ENCODE results near the gene EML3.
"Not testable (repeated sequence)": the region's sequence is repeated elsewhere in the genome, so short reads cannot be mapped to it uniquely, and the experiment has no call there.

Gene EML3

DNA sequence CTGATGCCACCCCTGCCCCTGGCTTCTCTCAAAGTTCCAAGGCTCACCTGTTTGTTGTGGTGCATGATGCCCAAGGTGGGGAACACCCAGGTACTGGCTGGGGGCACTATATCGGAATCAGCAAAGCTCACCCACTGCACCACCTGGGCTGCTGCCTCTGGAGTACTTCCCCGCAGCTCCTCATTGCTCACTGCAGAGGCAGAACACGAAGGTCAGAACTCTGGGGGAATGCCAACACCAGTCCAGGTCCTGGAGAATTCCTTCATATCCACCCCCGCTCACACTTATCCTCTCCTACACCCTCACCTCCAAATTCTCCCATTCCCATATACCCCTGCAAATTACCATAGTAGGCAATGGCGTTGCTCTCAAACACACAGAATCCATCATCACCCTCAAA lies 41.1 kb downstream of the EML3 start:
- not testable (repeated sequence) for DNase-seq (ENCODE audit: low read depth in 2 of 2)

GRCh38 chr11:62570903-62571302 lies 41.7 kb downstream of the EML3 start:
- not testable (repeated sequence) for DNase-seq (ENCODE audit: low read depth in 2 of 2)

DNA sequence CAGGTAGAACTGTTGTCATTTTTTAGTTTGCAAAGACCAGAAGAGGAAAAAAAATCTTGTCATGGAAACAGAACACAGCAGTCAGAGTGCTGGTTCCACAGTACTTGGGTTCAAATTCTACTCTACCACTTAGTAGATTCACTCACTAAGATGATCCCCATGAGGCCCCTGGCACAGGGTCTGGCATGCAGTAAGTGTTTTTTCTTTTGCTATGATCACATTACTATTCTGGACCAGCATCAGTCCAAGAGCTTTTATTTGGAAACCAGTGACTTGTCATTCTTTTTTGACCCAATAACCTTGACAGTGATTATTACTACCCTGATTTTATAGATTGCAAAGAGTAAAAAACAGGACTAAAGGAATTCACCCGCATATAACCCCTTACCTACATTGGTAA lies 43.0 kb downstream of the EML3 start:
- DNase-seq (ENCODE audit: low read depth in 2 of 2): no peak

GRCh38 chr11:62567018-62567633 lies 45.4 kb downstream of the EML3 start:
- no peak for DNase-seq (ENCODE audit: low read depth in 2 of 2)

GRCh38 chr11:62566247-62566646 lies 46.3 kb downstream of the EML3 start:
- no peak for DNase-seq (ENCODE audit: low read depth in 2 of 2)

DNA sequence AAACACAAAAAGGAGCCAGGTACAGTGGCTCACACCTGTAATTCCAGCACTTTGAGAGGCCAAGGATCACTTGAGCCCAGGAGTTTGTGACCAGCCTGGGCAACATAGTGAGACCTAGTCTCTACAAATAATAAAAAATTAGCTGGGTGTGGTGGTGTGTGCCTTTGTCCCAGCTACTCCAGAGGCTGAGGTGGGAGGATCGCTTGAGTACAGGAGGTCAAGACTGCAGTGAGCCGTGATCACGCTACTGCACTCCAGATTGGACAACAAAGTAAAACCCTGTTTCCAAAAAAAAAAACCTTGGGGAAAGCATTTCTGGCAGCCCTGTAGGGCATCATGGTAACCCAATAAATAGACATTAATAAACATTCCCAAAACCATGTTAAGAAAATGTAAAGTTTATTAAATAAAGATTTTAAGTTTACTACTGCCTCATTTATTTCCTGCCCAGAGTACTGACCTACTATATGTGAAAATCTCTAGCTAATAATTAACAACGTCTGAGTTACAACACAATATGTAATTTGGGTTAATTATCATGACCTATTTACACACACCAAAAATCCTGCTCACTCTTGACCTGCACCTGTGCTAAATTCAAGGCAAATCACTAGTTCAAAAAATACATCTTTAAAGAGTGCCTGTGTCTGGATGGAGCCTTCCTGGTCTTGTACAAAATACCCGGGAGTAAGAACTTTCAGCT lies 47.3 kb downstream of the EML3 start:
- DNase-seq (ENCODE audit: low read depth in 2 of 2): no peak

GRCh38 chr11:62561677-62562230 lies 50.8 kb downstream of the EML3 start:
- DNase-seq (ENCODE audit: low read depth in 2 of 2): not testable (repeated sequence)

GRCh38 chr11:62560566-62561103 lies 51.9 kb downstream of the EML3 start:
- DNase-seq (ENCODE audit: low read depth in 2 of 2): no peak

- DNase-seq (ENCODE audit: low read depth in 2 of 2): not testable (repeated sequence)
These were observed 52.9 kb downstream of the EML3 start for GRCh38 chr11:62559626-62560025.

- DNase-seq (ENCODE audit: low read depth in 2 of 2): no peak
These were observed 53.4 kb downstream of the EML3 start for GRCh38 chr11:62559204-62559603.

DNA sequence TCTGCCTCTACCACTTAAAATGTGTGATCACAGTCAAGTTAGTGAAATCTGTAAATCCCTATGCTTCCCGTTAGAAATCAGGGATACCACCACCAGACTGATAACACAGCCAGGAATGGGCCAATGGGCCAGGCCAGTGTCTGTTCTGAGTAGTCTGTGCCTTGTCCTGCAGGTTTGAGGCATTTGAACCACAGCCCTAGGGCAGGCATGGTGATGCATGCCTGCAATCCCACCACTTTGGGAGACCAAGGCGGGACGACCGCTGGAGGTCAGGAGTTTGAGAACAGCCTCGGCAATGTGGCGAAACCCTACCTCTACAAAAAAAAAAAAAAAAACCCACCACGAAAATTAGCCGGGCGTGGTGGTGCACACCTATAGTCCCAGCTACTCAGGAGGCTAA lies 53.9 kb downstream of the EML3 start:
- no peak for DNase-seq (ENCODE audit: low read depth in 2 of 2)

GRCh38 chr11:62556875-62557631 lies 55.5 kb downstream of the EML3 start:
- peak in 1 of 2 donors; percentile 57 for DNase-seq (ENCODE audit: low read depth in 2 of 2)

DNA sequence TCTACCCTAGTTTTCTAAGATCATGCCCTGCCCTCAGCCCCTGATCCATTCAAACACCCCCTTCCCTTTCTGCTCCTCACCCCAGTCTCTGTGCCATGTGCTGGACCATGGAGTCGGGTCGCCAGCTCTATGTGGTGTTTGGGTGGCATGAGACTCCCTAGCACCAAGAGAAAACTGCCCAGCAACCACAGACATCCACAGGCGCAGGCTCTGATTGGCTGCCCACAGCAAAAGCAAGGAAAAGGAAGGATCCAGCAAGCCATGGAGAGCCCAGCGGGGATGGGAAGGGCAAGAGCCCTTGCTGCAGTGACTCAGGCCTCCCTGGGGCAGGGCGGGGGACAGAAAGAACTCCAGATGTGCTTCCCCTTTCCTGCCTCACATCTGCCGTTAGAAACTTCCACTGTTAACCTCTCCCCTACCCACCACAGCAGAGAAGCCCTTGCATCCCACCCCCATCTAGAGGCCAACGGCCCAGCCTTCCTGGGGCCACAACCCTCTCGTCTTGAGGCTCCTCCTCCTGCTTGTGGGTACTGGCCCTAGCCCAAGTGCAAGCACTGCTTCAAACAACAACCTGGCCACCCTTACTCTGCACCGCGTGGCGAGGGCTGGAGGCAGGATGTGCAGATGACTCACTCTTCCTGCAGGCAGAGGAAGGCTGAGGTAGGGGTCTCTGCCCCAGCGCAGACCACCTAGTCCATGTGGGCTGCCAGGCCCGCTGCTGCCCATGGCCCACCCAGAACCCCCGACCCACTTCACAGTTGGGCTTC lies 56.3 kb downstream of the EML3 start:
- DNase-seq (ENCODE audit: low read depth in 2 of 2): peak; percentile 82

GRCh38 chr11:62555464-62556107 lies 57.0 kb downstream of the EML3 start:
- no peak for DNase-seq (ENCODE audit: low read depth in 2 of 2)

- no peak for DNase-seq (ENCODE audit: low read depth in 2 of 2)
These were observed 58.0 kb downstream of the EML3 start for GRCh38 chr11:62554387-62555167.

GRCh38 chr11:62553839-62554361 lies 58.7 kb downstream of the EML3 start:
- no peak for DNase-seq (ENCODE audit: low read depth in 2 of 2)

- DNase-seq (ENCODE audit: low read depth in 2 of 2): no peak
These were observed 59.3 kb downstream of the EML3 start for GRCh38 chr11:62553080-62553838.

GRCh38 chr11:62552485-62553079 lies 60.0 kb downstream of the EML3 start:
- no peak for DNase-seq (ENCODE audit: low read depth in 2 of 2)
